NCI-H128 (cell line): ENCODE results near the gene TARBP2.

Experiments used
- DNase-seq: peaks from one replicate; lab custom pipeline; 2025; ENCODE audit not compliant: unreplicated experiment; lab: John Stamatoyannopoulos, UW

TARBP2 gene

GRCh38 chr12:53552361-53553327 lies 51.6 kb downstream of the TARBP2 start:
- DNase-seq: no peak
